Stimulated activated CD8-positive, alpha-beta memory T cell treated with anti-CD3 and anti-CD28 coated beads, Interleukin-4, amount 100 ng/mL, for 48 hours (primary cell): ENCODE results near the gene CEP85.

Experiments
- DNase-seq: peaks from one replicate; pipeline ENCODE4 v3.0.0-alpha.2; 2020

The CEP85 gene

GRCh38 chr1:26278724-26279455, 44.9 kb downstream of the CEP85 start:
- peak; percentile 71 for DNase-seq

GRCh38 chr1:26279456-26280332, 45.7 kb downstream of the CEP85 start, which contains the start of gene SH3BGRL3:
Gene SH3BGRL3 (plus strand): TSS chr1:26280086. CDS start chr1:26280156, 70 bp downstream.
- peak; percentile 88 for DNase-seq

GRCh38 chr1:26280333-26281042, 46.5 kb downstream of the CEP85 start:
- DNase-seq, result peak; percentile 52

GRCh38 chr1:26281091-26281958, 47.3 kb downstream of the CEP85 start:
- peak; percentile 44 for DNase-seq

GRCh38 chr1:26281971-26282370, 48.0 kb downstream of the CEP85 start:
- DNase-seq, result no peak

GRCh38 chr1:26282401-26282918, 48.5 kb downstream of the CEP85 start:
- no peak for DNase-seq

- no peak for DNase-seq
Measured at GRCh38 chr1:26283279-26283853, 49.4 kb downstream of the CEP85 start.

GRCh38 chr1:26283871-26284596, 50.0 kb downstream of the CEP85 start:
- no peak for DNase-seq

- DNase-seq, result peak; percentile 97
Measured at GRCh38 chr1:26284597-26285347, 50.8 kb downstream of the CEP85 start.

- peak; percentile 80 for DNase-seq
Measured at GRCh38 chr1:26285366-26286063, 51.5 kb downstream of the CEP85 start.

GRCh38 chr1:26286064-26286416, 52.0 kb downstream of the CEP85 start:
- no peak for DNase-seq

GRCh38 chr1:26287033-26287711, 53.2 kb downstream of the CEP85 start:
- peak; percentile 77 for DNase-seq

- no peak for DNase-seq
Measured at GRCh38 chr1:26287811-26288210, 53.8 kb downstream of the CEP85 start.

- DNase-seq, result peak; percentile 80
Measured at GRCh38 chr1:26288311-26288941, 54.4 kb downstream of the CEP85 start.

- peak; percentile 63 for DNase-seq
Measured at GRCh38 chr1:26289158-26290059, 55.4 kb downstream of the CEP85 start.

- no peak for DNase-seq
Measured at GRCh38 chr1:26290122-26290881, 56.3 kb downstream of the CEP85 start.

- no peak for DNase-seq
Measured at GRCh38 chr1:26290882-26291261, 56.9 kb downstream of the CEP85 start.
